ENCODE measurements around the gene SUSD3.

- TF ChIP-seq, protein P1, sequence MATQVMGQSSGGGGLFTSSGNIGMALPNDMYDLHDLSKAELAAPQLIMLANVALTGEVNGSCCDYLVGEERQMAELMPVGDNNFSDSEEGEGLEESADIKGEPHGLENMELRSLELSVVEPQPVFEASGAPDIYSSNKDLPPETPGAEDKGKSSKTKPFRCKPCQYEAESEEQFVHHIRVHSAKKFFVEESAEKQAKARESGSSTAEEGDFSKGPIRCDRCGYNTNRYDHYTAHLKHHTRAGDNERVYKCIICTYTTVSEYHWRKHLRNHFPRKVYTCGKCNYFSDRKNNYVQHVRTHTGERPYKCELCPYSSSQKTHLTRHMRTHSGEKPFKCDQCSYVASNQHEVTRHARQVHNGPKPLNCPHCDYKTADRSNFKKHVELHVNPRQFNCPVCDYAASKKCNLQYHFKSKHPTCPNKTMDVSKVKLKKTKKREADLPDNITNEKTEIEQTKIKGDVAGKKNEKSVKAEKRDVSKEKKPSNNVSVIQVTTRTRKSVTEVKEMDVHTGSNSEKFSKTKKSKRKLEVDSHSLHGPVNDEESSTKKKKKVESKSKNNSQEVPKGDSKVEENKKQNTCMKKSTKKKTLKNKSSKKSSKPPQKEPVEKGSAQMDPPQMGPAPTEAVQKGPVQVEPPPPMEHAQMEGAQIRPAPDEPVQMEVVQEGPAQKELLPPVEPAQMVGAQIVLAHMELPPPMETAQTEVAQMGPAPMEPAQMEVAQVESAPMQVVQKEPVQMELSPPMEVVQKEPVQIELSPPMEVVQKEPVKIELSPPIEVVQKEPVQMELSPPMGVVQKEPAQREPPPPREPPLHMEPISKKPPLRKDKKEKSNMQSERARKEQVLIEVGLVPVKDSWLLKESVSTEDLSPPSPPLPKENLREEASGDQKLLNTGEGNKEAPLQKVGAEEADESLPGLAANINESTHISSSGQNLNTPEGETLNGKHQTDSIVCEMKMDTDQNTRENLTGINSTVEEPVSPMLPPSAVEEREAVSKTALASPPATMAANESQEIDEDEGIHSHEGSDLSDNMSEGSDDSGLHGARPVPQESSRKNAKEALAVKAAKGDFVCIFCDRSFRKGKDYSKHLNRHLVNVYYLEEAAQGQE (IDR thresholded peaks at IDR 0.05; ENCODE audit: insufficient replicate concordance, low read depth) = no peak
- TF ChIP-seq SPI1 (IDR thresholded peaks at IDR 0.05; ENCODE audit: borderline replicate concordance, low read depth) = no peak
- TF ChIP-seq, protein P2, sequence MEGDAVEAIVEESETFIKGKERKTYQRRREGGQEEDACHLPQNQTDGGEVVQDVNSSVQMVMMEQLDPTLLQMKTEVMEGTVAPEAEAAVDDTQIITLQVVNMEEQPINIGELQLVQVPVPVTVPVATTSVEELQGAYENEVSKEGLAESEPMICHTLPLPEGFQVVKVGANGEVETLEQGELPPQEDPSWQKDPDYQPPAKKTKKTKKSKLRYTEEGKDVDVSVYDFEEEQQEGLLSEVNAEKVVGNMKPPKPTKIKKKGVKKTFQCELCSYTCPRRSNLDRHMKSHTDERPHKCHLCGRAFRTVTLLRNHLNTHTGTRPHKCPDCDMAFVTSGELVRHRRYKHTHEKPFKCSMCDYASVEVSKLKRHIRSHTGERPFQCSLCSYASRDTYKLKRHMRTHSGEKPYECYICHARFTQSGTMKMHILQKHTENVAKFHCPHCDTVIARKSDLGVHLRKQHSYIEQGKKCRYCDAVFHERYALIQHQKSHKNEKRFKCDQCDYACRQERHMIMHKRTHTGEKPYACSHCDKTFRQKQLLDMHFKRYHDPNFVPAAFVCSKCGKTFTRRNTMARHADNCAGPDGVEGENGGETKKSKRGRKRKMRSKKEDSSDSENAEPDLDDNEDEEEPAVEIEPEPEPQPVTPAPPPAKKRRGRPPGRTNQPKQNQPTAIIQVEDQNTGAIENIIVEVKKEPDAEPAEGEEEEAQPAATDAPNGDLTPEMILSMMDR (IDR thresholded peaks at IDR 0.05; ENCODE audit: insufficient read depth, low read length) = no peak
- no peak for TF ChIP-seq POLR2AphosphoS5 (IDR thresholded peaks at IDR 0.05; ENCODE audit: low read depth)
- no peak for TF ChIP-seq GABPA (IDR thresholded peaks at IDR 0.05; ENCODE audit: low read depth)
Observed at GRCh38 chr9:93048566-93049448, 9.7 kb upstream of the SUSD3 start.

All from HL-60 (cell line).